Activated T-helper 1 cell treated with anti-CD3 and anti-CD28 coated beads, Interleukin-12 subunit alpha, Interleukin-12 subunit beta, Interleukin-2, Interleukin-4 antibody, amounts not matched to agents 30 ng/mL and 10 ng/mL and 1 ng/mL, durations not matched to agents 14 hours and 24 hours and 36 hours (primary cell): ENCODE data around the gene PER2. TPM values are rescaled to one million over a fixed set of nuclear protein-coding genes. Genes with fewer than 3 reads are reported as not detected.
"Not testable (repeated sequence)": the region's sequence is repeated elsewhere in the genome, so short reads cannot be mapped to it uniquely, and the experiment has no call there.

Experiments
- DNase-seq: peaks from one replicate; pipeline ENCODE4 v3.0.0; 2021; ENCODE audit warnings: low spot score
- H3K27ac Mint-ChIP-seq: one replicate; pipeline ENCODE4 v1.8.0; 2021; ENCODE audit warnings: mild to moderate bottlenecking, mixed read lengths
- H3K27me3 Mint-ChIP-seq: one replicate; pipeline ENCODE4 v1.8.0; 2022; ENCODE audit warnings: mild to moderate bottlenecking, moderate library complexity, mixed read lengths; ENCODE audit not compliant: insufficient read depth
- H3K36me3 Mint-ChIP-seq: one replicate; pipeline ENCODE4 v1.8.0; 2021; ENCODE audit warnings: low read depth, mixed read lengths
- H3K4me1 Mint-ChIP-seq: one replicate; pipeline ENCODE4 v1.8.0; 2021; ENCODE audit warnings: low read depth, mixed read lengths
- H3K4me3 Mint-ChIP-seq: one replicate; pipeline ENCODE4 v1.8.0; 2021; ENCODE audit warnings: mild to moderate bottlenecking, moderate library complexity, mixed read lengths
- H3K9me3 Mint-ChIP-seq: one replicate; pipeline ENCODE4 v1.8.0; 2021; ENCODE audit warnings: mixed read lengths
- intact Hi-C: fragments of 100-400 bp; cut with micrococcal nuclease; formaldehyde crosslinking; loops from one replicate; pipeline ENCODE4 v1.15.1; 2024
- total RNA-seq: library from RNA; stranded (reverse); gene quantifications from 2 replicates; pipeline ENCODE4 v1.2.3, GENCODE V29; 2022

PER2 gene
- 19.0 and 21.2 TPM in 2 replicates for total RNA-seq

DNA sequence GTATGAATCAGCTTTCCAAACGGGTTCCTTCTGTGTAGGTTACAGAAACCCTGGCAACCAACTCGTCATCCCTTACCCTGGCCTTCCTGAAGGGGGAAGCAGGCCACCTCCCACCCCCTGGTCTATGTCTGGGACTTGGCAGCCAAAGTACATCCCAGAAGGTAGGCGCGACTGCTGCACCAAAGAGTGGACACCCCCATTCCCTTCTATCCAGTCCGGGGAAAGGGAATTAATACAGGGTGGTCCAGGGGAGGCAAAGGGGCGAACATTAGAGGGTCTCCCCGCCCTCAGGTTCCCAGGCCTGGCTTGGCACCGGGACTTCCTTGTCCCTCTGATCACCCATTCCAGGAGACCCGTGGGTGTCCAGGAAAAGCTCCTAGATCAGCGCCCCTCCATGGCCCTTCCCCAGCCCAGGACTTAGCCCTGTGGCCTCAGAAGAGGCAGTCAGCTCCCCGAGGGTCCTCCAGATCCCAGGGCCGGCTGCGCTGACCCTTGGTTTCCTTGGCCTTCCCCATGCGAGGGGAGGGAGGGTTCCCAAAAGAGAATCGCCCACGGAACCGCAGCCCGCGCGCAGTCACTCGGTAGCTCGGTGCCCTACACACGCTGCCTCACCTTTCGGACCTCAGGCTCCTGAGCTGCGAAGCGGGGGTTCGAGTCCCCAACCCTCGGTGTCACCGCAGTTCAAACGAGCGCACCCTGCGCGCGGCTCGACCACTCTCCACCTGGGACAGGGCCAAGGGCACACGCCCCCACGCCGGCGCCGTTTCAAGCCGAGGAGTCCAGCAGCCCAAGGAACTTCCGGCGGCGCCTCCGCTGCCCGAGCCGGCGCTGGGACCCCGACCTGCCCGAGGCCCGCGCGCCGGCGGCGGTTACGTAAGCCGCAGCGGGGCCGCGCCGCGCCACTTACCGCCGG lies at the start of gene PER2:
TSS of gene PER2 (minus strand) at position 874 of the 913 bp plus-strand sequence. CDS start 10,674 bp downstream, outside the sequence.
- peaks cover 4% of the 10 kb centered on the region for H3K27me3 Mint-ChIP-seq
- peaks cover 38% of the 10 kb centered on the region for H3K4me1 Mint-ChIP-seq
- peak within 1 kb of the TSS; percentile 91 for H3K4me3 Mint-ChIP-seq
- no peaks in the 10 kb centered on the region for H3K9me3 Mint-ChIP-seq
- DNase-seq = no peak
- peaks cover 2% of the 10 kb centered on the region for H3K36me3 Mint-ChIP-seq
- intact Hi-C loops = loop anchor here (1.0 to 5.0 kb wide), 5 partner anchors 32 to 596 kb away; partner anchors contain the start of genes HES6 and TRAF3IP1
- peak within 1 kb of the TSS; percentile 97 for H3K27ac Mint-ChIP-seq

- no peak overlapping the region for H3K27ac Mint-ChIP-seq
- H3K4me1 Mint-ChIP-seq = no peaks in the 10 kb centered on the region
- no peaks in the 10 kb centered on the region for H3K9me3 Mint-ChIP-seq
- no peak overlapping the region for H3K4me3 Mint-ChIP-seq
- DNase-seq = no peak
- no peaks in the 10 kb centered on the region for H3K27me3 Mint-ChIP-seq
- H3K36me3 Mint-ChIP-seq = peaks cover 2% of the 10 kb centered on the region
- intact Hi-C loops = no loop called here
These were observed 49.4 kb upstream of the PER2 start for GRCh38 chr2:238337846-238338245.

GRCh38 chr2:238336793-238337444 lies 48.5 kb upstream of the PER2 start:
- no peaks in the 10 kb centered on the region for H3K9me3 Mint-ChIP-seq

GRCh38 chr2:238336151-238336550 lies 47.7 kb upstream of the PER2 start:
- Mint-ChIP-seq H3K9me3 (no peaks in the 10 kb centered on the region), H3K27ac (no peak overlapping the region), H3K4me3 (no peak overlapping the region), H3K4me1 (no peaks in the 10 kb centered on the region), H3K27me3 (no peaks in the 10 kb centered on the region), H3K36me3 (peaks cover 2% of the 10 kb centered on the region)
- intact Hi-C loops = no loop called here
- no peak for DNase-seq

More at GRCh38 chr2:238336793-238337444, 48.5 kb upstream of the PER2 start:
- Mint-ChIP-seq H3K4me1 (no peaks in the 10 kb centered on the region), H3K36me3 (peaks cover 2% of the 10 kb centered on the region), H3K27ac (no peak overlapping the region), H3K27me3 (no peaks in the 10 kb centered on the region), H3K4me3 (no peak overlapping the region)
- intact Hi-C loops = no loop called here
- no peak for DNase-seq

DNA sequence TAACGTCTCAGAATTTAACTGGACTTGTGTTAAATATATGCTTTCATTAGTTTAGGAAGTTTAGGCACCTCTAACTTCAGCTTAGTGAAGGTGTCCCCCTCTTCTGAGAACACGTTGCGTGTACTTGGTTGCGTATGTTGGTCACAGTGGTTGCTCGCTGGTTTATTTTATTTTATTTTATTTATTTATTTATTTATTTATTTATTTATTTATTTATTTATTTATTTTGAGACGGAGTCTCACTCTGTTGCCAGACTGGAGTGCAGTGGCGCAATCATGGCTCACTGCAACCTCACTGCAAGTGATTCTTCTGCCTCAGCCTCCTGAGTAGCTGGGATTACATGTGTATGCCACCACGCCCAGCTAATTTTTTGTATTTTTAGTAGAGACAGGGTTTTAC lies 47.2 kb upstream of the PER2 start:
- H3K36me3 Mint-ChIP-seq, H3K4me3 Mint-ChIP-seq, intact Hi-C loops: not testable (repeated sequence)

GRCh38 chr2:238334885-238335284 lies 46.5 kb upstream of the PER2 start:
- Mint-ChIP-seq H3K4me3 (no peak overlapping the region), H3K9me3 (no peaks in the 10 kb centered on the region), H3K36me3 (peaks cover 3% of the 10 kb centered on the region), H3K27me3 (no peaks in the 10 kb centered on the region), H3K4me1 (no peaks in the 10 kb centered on the region), H3K27ac (no peak overlapping the region)
- no peak for DNase-seq
- intact Hi-C loops = no loop called here

More for the DNA sequence above, 47.2 kb upstream of the PER2 start:
- DNase-seq, H3K27me3 Mint-ChIP-seq, H3K9me3 Mint-ChIP-seq, H3K27ac Mint-ChIP-seq, H3K4me1 Mint-ChIP-seq: not testable (repeated sequence)

DNA sequence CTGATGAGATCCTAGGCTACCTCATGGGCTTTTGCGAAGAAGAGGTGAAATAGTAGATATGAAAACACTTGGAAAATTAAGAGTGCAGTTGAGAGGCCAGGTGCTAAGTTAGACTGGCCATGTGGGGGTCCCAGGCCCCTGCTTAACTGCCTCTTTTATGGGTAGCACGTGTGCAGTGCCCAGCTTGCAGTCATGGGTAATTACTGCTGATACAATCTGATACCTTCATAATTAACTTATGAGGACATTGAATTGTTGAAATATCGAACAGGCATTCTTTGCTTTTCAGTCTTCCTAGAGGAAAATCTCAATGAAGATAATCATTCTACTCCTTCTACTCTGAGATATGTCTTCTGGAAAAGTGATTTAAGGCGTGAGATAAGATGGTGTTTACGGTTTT lies 43.5 kb upstream of the PER2 start:
- Mint-ChIP-seq H3K36me3 (peaks cover 12% of the 10 kb centered on the region), H3K4me3 (no peak overlapping the region), H3K9me3 (no peaks in the 10 kb centered on the region), H3K4me1 (no peaks in the 10 kb centered on the region), H3K27ac (no peak overlapping the region), H3K27me3 (no peaks in the 10 kb centered on the region)
- intact Hi-C loops = no loop called here
- no peak for DNase-seq

DNA sequence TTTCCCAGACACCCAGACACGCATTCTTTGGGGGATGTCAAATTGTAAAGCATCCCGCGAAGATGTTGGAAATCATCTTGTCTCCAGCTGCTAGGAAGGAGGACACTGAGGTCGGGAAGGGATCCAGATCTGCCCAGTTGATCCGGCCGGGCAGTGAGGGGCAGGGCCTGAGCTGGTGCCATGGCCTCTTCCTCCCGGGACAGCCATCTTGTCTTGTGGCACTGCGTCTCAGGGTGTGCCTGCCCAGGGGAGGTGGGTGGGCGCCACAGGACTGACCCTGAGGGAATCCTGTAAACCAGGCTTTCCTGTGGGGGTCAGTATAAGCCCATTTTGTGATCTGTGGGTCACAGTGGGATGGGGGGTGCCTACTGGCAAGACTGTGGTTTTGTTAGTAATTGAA lies 42.0 kb upstream of the PER2 start:
- intact Hi-C loops = no loop called here
- no peak overlapping the region for H3K4me3 Mint-ChIP-seq
- no peak overlapping the region for H3K27ac Mint-ChIP-seq
- no peaks in the 10 kb centered on the region for H3K9me3 Mint-ChIP-seq
- no peaks in the 10 kb centered on the region for H3K4me1 Mint-ChIP-seq
- no peak for DNase-seq
- peaks cover 12% of the 10 kb centered on the region for H3K36me3 Mint-ChIP-seq
- no peaks in the 10 kb centered on the region for H3K27me3 Mint-ChIP-seq

DNA sequence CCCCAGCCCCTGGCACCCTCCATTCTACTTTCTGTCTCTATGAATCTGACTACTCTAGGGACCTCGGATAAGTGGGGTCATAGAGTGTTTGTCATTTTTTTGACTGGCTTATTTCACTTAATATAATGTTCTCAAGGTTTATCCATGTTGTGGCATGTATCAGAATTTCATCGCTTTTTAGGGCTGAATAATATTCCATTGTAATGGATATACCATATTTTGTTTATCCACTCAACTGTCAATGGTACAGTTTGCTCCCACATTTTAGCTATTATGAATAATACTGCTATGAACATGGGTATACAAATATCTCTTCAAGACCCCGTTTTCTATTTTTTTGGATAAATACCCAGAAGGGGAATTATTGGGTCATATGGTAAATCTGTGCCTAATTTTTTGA lies 39.3 kb upstream of the PER2 start:
- H3K4me1 Mint-ChIP-seq = no peaks in the 10 kb centered on the region
- no peaks in the 10 kb centered on the region for H3K9me3 Mint-ChIP-seq
- H3K36me3 Mint-ChIP-seq = peaks cover 10% of the 10 kb centered on the region

GRCh38 chr2:238326801-238327365 lies 38.5 kb upstream of the PER2 start:
- peaks cover 1% of the 10 kb centered on the region for H3K4me1 Mint-ChIP-seq
- H3K9me3 Mint-ChIP-seq = no peaks in the 10 kb centered on the region
- H3K27ac Mint-ChIP-seq = no peak overlapping the region
- DNase-seq = no peak
- intact Hi-C loops = no loop called here
- H3K4me3 Mint-ChIP-seq = no peak overlapping the region
- peaks cover 10% of the 10 kb centered on the region for H3K36me3 Mint-ChIP-seq
- H3K27me3 Mint-ChIP-seq = peaks cover 1% of the 10 kb centered on the region

More for the DNA sequence above, 39.3 kb upstream of the PER2 start:
- Mint-ChIP-seq H3K27ac (no peak overlapping the region), H3K27me3 (peaks cover 1% of the 10 kb centered on the region), H3K4me3 (no peak overlapping the region)
- DNase-seq = no peak
- intact Hi-C loops = no loop called here

GRCh38 chr2:238325694-238326093 lies 37.3 kb upstream of the PER2 start:
- no peak for DNase-seq
- no peak overlapping the region for H3K4me3 Mint-ChIP-seq
- H3K36me3 Mint-ChIP-seq = peaks cover 10% of the 10 kb centered on the region
- peaks cover 10% of the 10 kb centered on the region for H3K4me1 Mint-ChIP-seq
- peaks cover 1% of the 10 kb centered on the region for H3K27me3 Mint-ChIP-seq
- no peaks in the 10 kb centered on the region for H3K9me3 Mint-ChIP-seq
- intact Hi-C loops = no loop called here
- no peak overlapping the region for H3K27ac Mint-ChIP-seq

GRCh38 chr2:238324248-238324647 lies 35.8 kb upstream of the PER2 start:
- intact Hi-C loops = not testable (repeated sequence)

DNA sequence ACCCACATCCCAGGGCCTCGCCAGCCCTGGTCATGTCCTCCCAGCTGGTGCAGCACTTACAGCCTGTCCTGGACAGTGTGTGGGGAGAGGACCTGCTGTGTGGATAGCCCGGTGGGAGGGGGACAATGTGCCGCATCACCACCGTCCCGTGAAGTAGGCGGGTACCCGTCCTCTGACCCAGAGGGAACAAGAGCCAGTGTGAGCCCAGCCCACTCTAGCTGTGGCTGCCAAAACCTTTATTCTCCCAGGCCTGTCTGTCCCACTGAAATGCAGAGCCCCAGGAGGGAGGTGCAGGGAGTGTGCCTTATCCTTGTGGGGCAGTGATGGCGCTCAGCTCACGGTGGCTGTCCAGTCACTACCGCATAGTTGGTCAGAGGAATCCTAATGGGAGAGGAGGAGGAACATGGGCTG lies 33.6 kb upstream of the PER2 start:
- Mint-ChIP-seq H3K9me3 (no peaks in the 10 kb centered on the region), H3K4me3 (peak overlapping the region; percentile 81), H3K36me3 (no peaks in the 10 kb centered on the region), H3K27ac (no peak overlapping the region), H3K4me1 (peaks cover 15% of the 10 kb centered on the region), H3K27me3 (peaks cover 16% of the 10 kb centered on the region)
- no peak for DNase-seq
- intact Hi-C loops = no loop called here

More at GRCh38 chr2:238324248-238324647, 35.8 kb upstream of the PER2 start:
- H3K27me3 Mint-ChIP-seq, DNase-seq, H3K9me3 Mint-ChIP-seq, H3K36me3 Mint-ChIP-seq, H3K27ac Mint-ChIP-seq, H3K4me3 Mint-ChIP-seq: not testable (repeated sequence)
- H3K4me1 Mint-ChIP-seq = peaks cover 15% of the 10 kb centered on the region
